ENCODE measurements around the gene NEU1.
"Not testable (repeated sequence)": the region's sequence is repeated elsewhere in the genome, so short reads cannot be mapped to it uniquely, and the experiment has no call there.

- TF ChIP-seq CTCF, POLR2A (IDR thresholded peaks at IDR 0.05): not testable (repeated sequence)
These were observed 46.7 kb upstream of the NEU1 start for GRCh38 chr6:31909298-31909697.
